ENCODE measurements around the gene SERPINB12.

Gene SERPINB12

GRCh38 chr18:63542069-63542468, at the start of gene SERPINB12:
TSS of gene SERPINB12 (plus strand) at chr18:63542369. CDS start at chr18:63556160, 13,791 bp downstream.
- no peak for DNase-seq

GRCh38 chr18:63492851-63493250, 49.3 kb upstream of the SERPINB12 start:
- no peak for DNase-seq

- no peak for DNase-seq
Measured at GRCh38 chr18:63495675-63496074, 46.5 kb upstream of the SERPINB12 start.

GRCh38 chr18:63505566-63506335, 36.4 kb upstream of the SERPINB12 start:
- peak in 1 of 2 experiments; percentile 29 for DNase-seq

GRCh38 chr18:63506336-63506646, 35.9 kb upstream of the SERPINB12 start:
- no peak for DNase-seq

- no peak for DNase-seq
Measured at GRCh38 chr18:63508596-63508995, 33.6 kb upstream of the SERPINB12 start.

GRCh38 chr18:63511285-63511684, 30.9 kb upstream of the SERPINB12 start:
- peak in 1 of 2 experiments; percentile 37 for DNase-seq

- no peak for DNase-seq
Measured at GRCh38 chr18:63514326-63514725, 27.8 kb upstream of the SERPINB12 start.

- DNase-seq = no peak
Measured at GRCh38 chr18:63514888-63515678, 27.1 kb upstream of the SERPINB12 start.

- no peak for DNase-seq
Measured at GRCh38 chr18:63515801-63516200, 26.4 kb upstream of the SERPINB12 start.

- DNase-seq = peak; percentile 25 to 76
Measured at GRCh38 chr18:63518178-63519012, 23.8 kb upstream of the SERPINB12 start.

GRCh38 chr18:63520053-63520685, 22.0 kb upstream of the SERPINB12 start:
- DNase-seq = no peak

GRCh38 chr18:63523660-63524059, 18.5 kb upstream of the SERPINB12 start:
- no peak for DNase-seq

GRCh38 chr18:63527251-63527650, 14.9 kb upstream of the SERPINB12 start:
- DNase-seq = no peak

- DNase-seq = no peak
Measured at GRCh38 chr18:63528863-63529492, 13.2 kb upstream of the SERPINB12 start.

GRCh38 chr18:63532471-63532870, 9.7 kb upstream of the SERPINB12 start:
- DNase-seq = no peak

GRCh38 chr18:63534615-63535014, 7.6 kb upstream of the SERPINB12 start:
- DNase-seq = no peak

GRCh38 chr18:63539904-63540510, 2.2 kb upstream of the SERPINB12 start:
- DNase-seq = no peak

- DNase-seq = no peak
Measured at GRCh38 chr18:63544017-63544416, 1.8 kb downstream of the SERPINB12 start.

- no peak for DNase-seq
Measured at GRCh38 chr18:63545000-63545399, 2.8 kb downstream of the SERPINB12 start.

- no peak for DNase-seq
Measured at GRCh38 chr18:63550068-63550467, 7.9 kb downstream of the SERPINB12 start.

GRCh38 chr18:63551769-63552168, 9.6 kb downstream of the SERPINB12 start:
- no peak for DNase-seq
